Activated naive CD4-positive, alpha-beta T cell treated with Interleukin-2 at 50 U/mL for 16 hours (primary cell): ENCODE results near the gene TWIST2.

ENCODE experiments used
- DNase-seq: peaks from one replicate; pipeline ENCODE4 v3.0.0-alpha.2; 2020

Gene TWIST2

GRCh38 chr2:238945433-238946150 lies 97.7 kb downstream of the TWIST2 start:
- no peak for DNase-seq

- DNase-seq, result no peak
Observed at GRCh38 chr2:238946318-238947242, 98.7 kb downstream of the TWIST2 start.

- no peak for DNase-seq
Observed at GRCh38 chr2:238947243-238947760, 99.4 kb downstream of the TWIST2 start.

DNA sequence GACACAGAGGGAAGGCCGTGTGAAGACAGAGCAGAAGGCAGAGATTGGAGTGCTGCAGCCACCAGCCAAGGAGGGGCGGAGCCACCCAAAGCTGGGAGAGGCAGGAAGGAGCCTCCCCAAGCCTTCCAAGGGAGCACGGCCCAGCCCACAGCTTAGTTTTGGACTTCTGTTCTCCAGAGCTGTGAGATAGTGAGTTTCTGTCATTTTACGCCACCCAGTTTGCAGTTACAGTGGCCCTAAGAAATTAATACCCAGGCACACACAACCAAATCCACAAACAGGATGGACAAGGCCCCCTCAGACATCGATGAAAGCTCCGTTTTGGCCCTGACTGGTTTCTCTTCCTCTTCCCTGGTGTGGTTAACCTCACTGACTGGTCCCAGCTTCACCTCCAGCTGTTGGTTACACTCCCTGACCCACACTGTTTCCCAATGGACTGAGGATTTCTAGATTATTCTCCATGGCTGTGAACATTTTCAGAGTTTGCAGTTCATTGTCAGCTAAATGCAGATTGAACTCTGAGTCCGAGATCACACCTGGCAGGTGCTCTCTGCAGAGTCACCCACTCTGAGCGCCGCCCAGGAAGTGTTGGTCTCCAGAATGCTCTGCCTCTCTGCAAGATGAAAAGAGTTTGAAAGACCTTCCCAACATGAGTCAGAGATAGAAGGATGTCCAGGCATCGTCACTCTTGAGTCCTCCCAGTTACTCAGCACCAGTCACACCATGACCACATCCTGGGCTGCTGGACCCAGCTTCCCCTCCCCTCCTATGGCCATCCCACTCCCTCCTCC lies 100.2 kb downstream of the TWIST2 start:
- DNase-seq, result no peak

GRCh38 chr2:238948765-238949641 lies 101.1 kb downstream of the TWIST2 start:
- DNase-seq, result no peak

- no peak for DNase-seq
Observed at GRCh38 chr2:238949710-238950345, 101.9 kb downstream of the TWIST2 start.

DNA sequence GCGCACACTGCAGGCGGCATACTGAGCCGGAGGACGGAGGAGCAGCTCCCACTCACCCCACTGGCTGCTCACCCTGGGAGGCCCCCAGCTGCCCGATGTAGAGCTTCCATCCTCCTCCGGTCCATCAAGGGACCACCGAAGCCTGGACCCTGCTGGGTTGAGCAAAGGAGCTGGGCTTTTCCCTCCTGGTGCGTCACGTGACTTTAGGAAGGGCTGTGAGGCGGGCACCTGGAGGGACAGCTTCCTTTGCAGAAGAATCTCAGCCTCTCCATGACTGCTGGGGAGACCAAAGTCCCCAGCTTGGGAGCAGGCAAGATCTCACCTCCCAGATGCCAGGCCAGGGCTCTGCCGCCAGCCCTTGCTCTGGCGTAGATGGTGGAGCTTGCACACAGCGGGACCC lies 102.7 kb downstream of the TWIST2 start:
- DNase-seq, result no peak

GRCh38 chr2:238952261-238952919 lies 104.5 kb downstream of the TWIST2 start:
- no peak for DNase-seq

- no peak for DNase-seq
Observed at GRCh38 chr2:238954841-238955591, 107.1 kb downstream of the TWIST2 start.

- no peak for DNase-seq
Observed at GRCh38 chr2:238955648-238956531, 108.0 kb downstream of the TWIST2 start.

DNA sequence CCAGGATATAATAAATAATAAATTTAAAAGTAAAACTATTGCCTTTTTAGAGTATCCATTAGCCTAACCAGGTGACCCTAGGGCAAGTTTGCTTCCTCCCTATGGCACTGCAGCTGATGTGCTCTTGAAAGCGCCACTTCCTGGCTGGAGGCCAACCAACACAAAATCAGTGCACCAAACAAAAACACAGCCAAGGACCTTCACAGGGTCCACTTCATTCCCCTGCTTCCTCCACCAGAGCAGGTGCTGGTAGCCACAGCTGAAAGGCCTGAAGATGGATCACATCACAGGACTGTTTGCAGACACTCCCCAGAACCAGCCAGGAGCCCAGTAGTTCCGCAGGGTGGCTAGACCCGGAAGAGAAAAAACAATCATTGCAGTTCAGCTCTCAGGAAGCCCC lies 108.8 kb downstream of the TWIST2 start:
- no peak for DNase-seq
